HG03025 (cell line): ENCODE measurements around the gene CNPY1.

Experiments used
- ATAC-seq: cut with Tn5 transposase; IDR thresholded peaks from one replicate; pipeline ENCODE4 v1.9.1; 2021; ENCODE audit warnings: mild to moderate bottlenecking, moderate library complexity; ENCODE audit not compliant: unreplicated experiment, low FRiP score

The CNPY1 gene

DNA sequence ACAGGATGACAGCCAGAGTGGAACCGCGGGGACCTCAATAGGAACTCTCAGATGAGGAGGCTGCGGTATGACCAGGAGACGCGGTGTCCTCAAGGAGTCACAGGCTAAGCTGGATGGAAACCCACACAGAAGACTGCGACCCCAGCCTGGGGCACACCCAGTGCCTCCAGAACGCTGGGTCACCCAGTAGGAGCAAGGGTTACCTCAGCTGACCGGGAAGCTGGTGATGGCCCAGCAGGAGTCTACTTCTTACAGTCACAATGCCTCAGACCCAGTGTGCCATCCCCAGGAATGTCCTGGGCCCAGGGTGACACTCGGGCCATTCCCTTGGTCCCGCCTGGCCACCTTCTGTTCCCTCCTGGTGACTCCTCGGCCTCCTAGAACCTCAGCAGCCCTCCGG lies 29.9 kb downstream of the CNPY1 start:
- ATAC-seq = no peak

- no peak for ATAC-seq
Observed at GRCh38 chr7:155515318-155515717, 31.0 kb downstream of the CNPY1 start.

DNA sequence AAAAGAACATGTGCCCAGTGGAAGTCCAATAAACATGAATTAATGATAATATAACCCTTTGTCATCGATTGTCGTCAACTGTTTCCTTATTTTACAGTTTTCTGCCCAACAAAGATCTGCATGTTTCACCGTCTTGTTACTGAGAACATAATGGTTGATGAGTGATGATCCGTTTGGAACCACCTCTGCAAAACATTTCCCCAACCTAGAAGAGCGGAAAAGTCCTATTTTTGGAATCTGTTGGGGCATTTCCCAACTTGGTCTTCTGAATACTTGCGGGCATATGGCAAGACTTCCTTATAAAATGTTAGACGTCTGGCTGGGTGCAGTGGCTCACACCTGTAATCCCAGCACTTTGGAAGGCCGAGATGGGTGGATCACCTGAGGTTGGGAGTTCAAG lies 32.1 kb downstream of the CNPY1 start:
- no peak for ATAC-seq

- ATAC-seq = no peak
Observed at GRCh38 chr7:155513543-155514285, 32.6 kb downstream of the CNPY1 start.

GRCh38 chr7:155512246-155512887 lies 34.0 kb downstream of the CNPY1 start:
- no peak for ATAC-seq

DNA sequence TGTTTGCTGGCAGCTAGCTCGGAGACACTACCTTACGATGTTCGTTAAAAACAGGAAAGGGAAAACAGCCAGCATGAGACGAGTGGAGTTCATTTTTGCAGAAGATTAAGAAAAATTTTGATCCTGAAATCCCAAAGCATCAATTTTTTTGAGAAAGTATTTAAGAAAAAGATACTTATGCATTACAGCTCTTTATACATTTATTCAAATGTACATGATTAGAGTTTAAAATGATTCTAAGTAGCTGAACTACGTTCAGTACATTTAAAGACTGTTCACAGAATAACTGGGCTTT lies 34.7 kb downstream of the CNPY1 start:
- ATAC-seq = no peak

DNA sequence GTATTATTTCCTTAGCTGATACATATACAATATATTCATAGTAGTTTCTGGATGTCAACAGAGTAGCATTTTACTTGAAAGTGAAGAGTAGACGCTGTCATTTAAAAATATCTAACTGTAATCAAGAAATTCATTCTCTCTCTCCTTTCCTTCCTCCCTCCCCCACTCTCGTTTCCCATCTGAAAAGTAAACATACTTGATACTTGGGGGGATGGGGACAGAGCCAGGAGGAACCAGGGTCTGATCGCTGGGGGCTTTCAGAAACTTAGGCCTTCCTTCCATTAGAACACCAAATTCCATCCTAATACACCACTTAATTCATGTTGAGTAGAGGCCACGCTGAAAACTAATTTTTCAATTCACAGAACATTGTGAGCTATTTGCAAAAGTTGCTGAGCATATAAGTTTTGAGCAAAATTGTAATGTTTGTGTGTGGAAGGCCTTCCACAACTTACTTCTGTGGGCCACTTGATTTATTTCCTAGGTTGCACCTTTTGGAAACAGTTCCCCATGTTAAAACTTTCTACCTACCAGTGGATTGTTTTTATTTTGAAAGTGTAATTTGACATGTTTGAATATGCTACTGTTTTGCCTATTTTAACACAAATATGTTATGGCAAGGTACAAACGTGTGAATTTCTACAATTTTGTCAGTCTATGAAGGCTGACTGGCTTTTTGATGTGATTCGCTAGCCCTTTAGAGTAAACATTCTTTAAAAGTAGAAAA lies 35.2 kb downstream of the CNPY1 start:
- ATAC-seq = no peak

DNA sequence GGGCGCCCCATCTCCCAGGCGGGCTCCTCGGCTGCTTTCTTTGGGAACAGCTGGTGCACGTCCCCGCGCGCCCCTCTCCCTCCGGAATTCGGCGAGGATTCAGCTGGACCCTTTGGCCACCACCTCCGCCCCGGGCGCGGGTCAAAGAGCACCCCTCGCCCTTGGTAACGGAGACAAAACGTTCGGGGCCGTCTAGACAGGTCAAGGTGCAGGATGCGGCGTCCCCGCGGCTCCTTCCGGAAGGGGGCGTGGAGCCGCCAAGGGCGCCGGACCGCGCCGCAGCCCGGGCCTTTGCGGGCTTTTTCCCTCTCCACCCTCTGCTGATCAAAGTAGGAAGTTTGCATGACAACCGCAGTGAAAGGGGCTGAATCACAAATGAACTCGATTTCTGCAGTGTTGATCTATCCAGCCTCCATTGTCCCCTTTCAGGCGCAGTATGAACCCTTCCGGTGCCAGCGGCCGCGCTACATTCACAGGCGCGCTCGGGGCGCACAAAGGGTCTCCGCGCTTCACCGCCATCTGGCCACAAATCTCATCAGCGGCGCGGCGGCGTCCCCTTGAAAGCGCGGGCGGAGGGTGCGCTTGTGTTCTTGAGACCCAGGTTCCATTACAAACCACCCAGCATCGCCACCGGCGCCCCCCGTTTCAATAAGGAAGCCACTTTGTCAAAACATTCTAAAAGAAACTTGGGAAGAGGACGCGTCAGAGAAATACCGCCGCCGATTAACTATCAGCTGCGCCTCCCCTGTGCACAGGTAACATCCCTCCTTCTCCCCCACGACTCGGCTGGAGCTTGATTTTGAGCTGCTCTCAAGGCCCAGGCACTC lies 36.4 kb downstream of the CNPY1 start:
- no peak for ATAC-seq

DNA sequence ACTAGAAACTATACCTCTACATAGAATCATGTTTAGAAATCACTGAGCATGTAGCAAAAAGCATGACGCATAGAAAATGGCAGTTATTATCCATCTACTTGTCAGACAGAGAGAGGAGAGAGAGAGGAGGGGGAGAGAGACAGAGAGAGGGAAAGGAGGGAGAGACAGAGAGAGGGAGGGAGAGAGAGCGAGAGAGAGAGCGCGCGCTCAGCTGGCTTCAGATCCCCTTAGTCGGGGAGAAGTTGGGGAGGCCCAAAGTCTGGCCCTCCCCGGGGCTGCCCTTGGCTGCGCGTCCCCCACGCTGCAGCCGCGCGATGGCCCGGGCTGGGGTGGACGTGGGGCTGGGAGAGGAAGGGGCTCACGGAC lies 37.0 kb downstream of the CNPY1 start:
- no peak for ATAC-seq

GRCh38 chr7:155508376-155509358 lies 37.7 kb downstream of the CNPY1 start:
- no peak for ATAC-seq

- ATAC-seq = no peak
Observed at GRCh38 chr7:155507576-155507975, 38.8 kb downstream of the CNPY1 start.

DNA sequence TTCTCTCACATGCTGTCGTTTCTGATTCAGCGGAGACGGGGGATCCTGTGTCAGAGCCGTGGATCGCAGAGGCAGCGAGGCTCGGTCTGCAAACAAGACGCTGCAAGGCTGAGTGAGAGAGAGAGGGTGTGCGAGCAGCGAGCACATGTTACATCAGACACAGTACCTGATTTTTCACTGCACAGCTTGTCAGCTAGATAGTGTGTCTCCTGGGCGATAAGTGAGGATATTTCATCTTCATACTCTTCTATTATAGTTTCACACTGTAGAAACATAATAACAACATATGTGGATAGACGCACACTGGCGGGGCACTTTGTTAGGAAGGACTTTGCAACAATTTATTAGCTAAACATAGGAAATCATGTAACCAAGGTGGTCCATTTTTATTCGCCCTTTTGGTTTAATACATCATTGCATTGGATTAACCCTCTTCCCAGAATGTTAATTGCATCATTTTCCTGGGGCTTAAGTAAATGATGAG lies 39.5 kb downstream of the CNPY1 start:
- ATAC-seq = no peak

GRCh38 chr7:155505422-155505793 lies 41.0 kb downstream of the CNPY1 start:
- no peak for ATAC-seq

- ATAC-seq = no peak
Observed at GRCh38 chr7:155497149-155497901, 49.0 kb downstream of the CNPY1 start.

GRCh38 chr7:155496267-155497005 lies 49.9 kb downstream of the CNPY1 start:
- no peak for ATAC-seq

DNA sequence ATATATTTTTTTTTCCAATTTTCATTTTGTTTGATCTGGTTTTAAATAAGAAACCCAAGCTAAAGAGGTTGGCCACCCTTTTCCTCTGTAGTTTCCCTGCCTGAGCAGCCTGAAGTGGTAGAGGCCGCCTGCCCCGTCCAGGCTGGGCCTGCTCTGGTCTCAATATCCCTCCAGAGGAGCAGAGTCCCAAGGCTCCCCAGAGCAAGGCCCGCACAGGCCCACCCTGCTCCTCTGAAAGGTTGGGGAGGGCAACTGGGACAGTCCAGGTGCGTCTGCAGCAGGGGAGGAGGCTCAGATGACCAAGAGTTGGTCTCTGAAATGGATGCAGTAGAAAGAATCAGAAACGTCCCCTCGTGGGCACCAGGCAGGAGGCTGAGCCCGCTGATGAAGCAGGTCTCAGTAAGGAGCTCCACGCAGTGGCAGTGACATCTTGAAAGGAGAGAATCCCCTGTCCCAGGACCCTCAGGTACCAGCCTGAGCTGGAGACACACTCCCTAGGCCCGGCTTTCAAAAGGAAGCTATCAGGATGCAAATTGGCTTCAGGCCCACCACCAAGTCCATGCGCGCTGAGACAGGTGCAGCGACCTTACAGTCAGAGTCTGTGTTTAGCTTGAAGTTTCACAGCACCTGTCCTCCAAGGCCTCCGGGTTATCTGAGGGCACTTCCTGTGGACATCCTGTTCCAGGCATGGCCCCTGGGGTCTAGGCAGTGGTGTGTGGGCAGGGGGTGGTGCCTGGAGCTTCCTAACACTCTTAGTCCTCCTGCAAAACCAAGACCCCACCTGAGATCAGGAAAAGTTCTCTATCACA lies 50.7 kb downstream of the CNPY1 start:
- ATAC-seq = no peak

DNA sequence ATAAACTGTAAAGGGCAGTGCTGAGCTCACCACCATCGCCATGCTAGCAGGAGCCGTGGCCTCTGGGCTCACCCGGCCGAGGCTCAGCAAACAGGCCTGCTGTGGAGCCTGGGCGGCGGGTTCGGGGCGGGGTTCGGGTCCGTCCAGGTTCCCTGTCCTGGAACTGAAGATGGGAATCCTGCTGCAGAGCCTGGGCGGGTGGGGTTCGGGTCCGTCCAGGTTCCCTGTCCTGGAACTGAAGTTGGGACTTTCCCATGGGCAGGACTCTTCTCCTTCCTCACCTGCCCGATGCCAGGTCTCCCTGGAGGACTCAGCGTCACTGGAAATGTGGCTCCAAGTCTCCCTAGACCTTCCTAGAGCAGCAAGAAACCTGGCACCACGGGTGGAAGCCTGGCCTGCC lies 51.8 kb downstream of the CNPY1 start:
- ATAC-seq = no peak
